HepG2 (cell line): ENCODE measurements around the gene MMAA. TPM values are rescaled to one million over a fixed set of nuclear protein-coding genes. Genes with fewer than 3 reads are reported as not detected.

Experiments
- AGO1 ChIP-seq: fragments of 200-400 bp; formaldehyde crosslinking; IDR thresholded peaks from 2 replicates; pipeline ENCODE4 v1.6.1; 2017; ENCODE audit warnings: mild to moderate bottlenecking, low read depth, low read length, moderate library complexity; ENCODE audit not compliant: poor library complexity, severe bottlenecking
- BRCA1 ChIP-seq: sonication (generic); formaldehyde crosslinking; IDR thresholded peaks from 2 replicates; pipeline ENCODE4 v1.4.0; 2020; ENCODE audit warnings: missing genetic modification reagents
- ERF ChIP-seq: IDR thresholded peaks from 2 replicates; pipeline ENCODE4 v1.6.1; 2018; ENCODE audit warnings: missing biosample characterization, missing genetic modification reagents
- FOXK2 ChIP-seq: fragments of 450-650 bp; IDR thresholded peaks from 2 replicates; pipeline ENCODE4 v1.6.1; 2016
- GTF3A ChIP-seq: sonication (generic); formaldehyde crosslinking; conservative IDR thresholded peaks from 2 replicates; pipeline ENCODE4 v1.4.0; 2020; ENCODE audit warnings: mild to moderate bottlenecking, missing genetic modification reagents
- HDAC6 ChIP-seq: fragments of 200-600 bp; sonication (generic); IDR thresholded peaks from 2 replicates; pipeline ENCODE4 v1.7.0; 2017; ENCODE audit warnings: mild to moderate bottlenecking, antibody characterized with exemption, low read length, low read depth
- IRX3 ChIP-seq: sonication (generic); formaldehyde crosslinking; IDR thresholded peaks from 2 replicates; pipeline ENCODE4 v1.8.1; 2023; ENCODE audit warnings: mild to moderate bottlenecking, low read depth, missing genetic modification reagents, borderline replicate concordance
- MEIS1 ChIP-seq: sonication (generic); formaldehyde crosslinking; IDR thresholded peaks from 2 replicates; pipeline ENCODE4 v1.9.0; 2021; ENCODE audit warnings: mild to moderate bottlenecking, missing genetic modification reagents, moderate library complexity, borderline replicate concordance
- NCOR1 ChIP-seq: fragments of 200-600 bp; sonication (generic); IDR thresholded peaks from 2 replicates; pipeline ENCODE4 v1.7.0; 2017; ENCODE audit warnings: antibody characterized with exemption, low read length, borderline replicate concordance
- RBM22 ChIP-seq: fragments of 200-400 bp; formaldehyde crosslinking; optimal IDR thresholded peaks from 2 replicates; pipeline ENCODE3; 2017; ENCODE audit warnings: mild to moderate bottlenecking, low read length, moderate library complexity
- SRSF9 ChIP-seq: fragments of 200-400 bp; formaldehyde crosslinking; IDR thresholded peaks from 2 replicates; pipeline ENCODE4 v1.6.1; 2018; ENCODE audit warnings: borderline replicate concordance, mild to moderate bottlenecking, low read depth, low read length; ENCODE audit not compliant: insufficient read depth, poor library complexity, severe bottlenecking
- SRY ChIP-seq: sonication (generic); formaldehyde crosslinking; IDR thresholded peaks from 2 replicates; pipeline ENCODE4 v1.8.0; 2022; ENCODE audit warnings: mild to moderate bottlenecking, missing genetic modification reagents
- THAP11 ChIP-seq: IDR thresholded peaks from 2 replicates; pipeline ENCODE4 v1.6.1; 2016; ENCODE audit warnings: missing biosample characterization, missing genetic modification reagents
- TMF1 ChIP-seq: sonication (generic); formaldehyde crosslinking; IDR thresholded peaks from 2 replicates; pipeline ENCODE4 v1.8.1; 2022; ENCODE audit warnings: low read depth, missing genetic modification reagents
- U2AF2 ChIP-seq: fragments of 200-400 bp; formaldehyde crosslinking; IDR thresholded peaks from 2 replicates; pipeline ENCODE4 v1.6.1; 2017; ENCODE audit warnings: low read depth, mild to moderate bottlenecking, low read length
- ZBTB1 ChIP-seq: sonication (generic); formaldehyde crosslinking; IDR thresholded peaks from 2 replicates; pipeline ENCODE4 v1.4.0; 2020; ENCODE audit warnings: missing genetic modification reagents, borderline replicate concordance
- ZNF180 ChIP-seq: sonication (generic); formaldehyde crosslinking; IDR thresholded peaks from 2 replicates; pipeline ENCODE4 v1.4.0; 2020; ENCODE audit warnings: low read depth, missing genetic modification reagents, borderline replicate concordance
- ZNF205 ChIP-seq: IDR thresholded peaks from 2 replicates; pipeline ENCODE4 v1.6.1; 2018; ENCODE audit warnings: missing biosample characterization, missing genetic modification reagents
- ZNF33B ChIP-seq: sonication (generic); formaldehyde crosslinking; IDR thresholded peaks from 2 replicates; pipeline ENCODE4 v1.5.1; 2020; ENCODE audit warnings: mild to moderate bottlenecking, missing genetic modification reagents
- ZNF720 ChIP-seq: sonication (generic); formaldehyde crosslinking; IDR thresholded peaks from 2 replicates; pipeline ENCODE4 v1.4.0; 2020; ENCODE audit warnings: missing genetic modification reagents
- ZSCAN31 ChIP-seq: sonication (generic); formaldehyde crosslinking; IDR thresholded peaks from 2 replicates; pipeline ENCODE4 v1.5.0; 2020; ENCODE audit warnings: low read depth, mild to moderate bottlenecking, missing genetic modification reagents
- polyA plus RNA-seq, 8 experiments: library from polyadenylated mRNA; depleted of rRNA in 3 of 8; stranded (reverse) in 7 of 8; unstranded in 1 of 8; fragments of >200 nt; fragmentation: Illumina TruSeq in 4 of 8; extraction: Trizol in 4 of 8; gene quantifications; 2 replicates each; pipeline versions ENCODE4 v1.2.1 to v1.2.3, GENCODE V29; 2011 to 2016; ENCODE audit warnings: low read depth in 4 of 8, missing spikeins in 1 of 8, mixed read lengths in 1 of 8; ENCODE audit not compliant: insufficient read depth in 1 of 8
- total RNA-seq, 5 experiments: library from RNA; depleted of rRNA; stranded (reverse); fragments of >200 nt; fragmentation: Illumina TruSeq; extraction: Trizol; gene quantifications; 2 replicates each; pipeline ENCODE4 v1.2.3, GENCODE V29; 2016; ENCODE audit warnings: low read depth in 1 of 5
- TF ChIP-seq, protein P1 (sequence below): sonication (generic); formaldehyde crosslinking; IDR thresholded peaks from 2 replicates; pipeline ENCODE4 v1.5.1; 2020; ENCODE audit warnings: mild to moderate bottlenecking, missing genetic modification reagents
- TF ChIP-seq, protein P2 (sequence below): sonication (generic); formaldehyde crosslinking; IDR thresholded peaks from 2 replicates; pipeline ENCODE4 v1.5.1; 2020; ENCODE audit warnings: mild to moderate bottlenecking, moderate library complexity, missing genetic modification reagents
- TF ChIP-seq, protein P3 (sequence below): sonication (generic); formaldehyde crosslinking; IDR thresholded peaks from 2 replicates; pipeline ENCODE4 v1.4.0; 2020; ENCODE audit warnings: low read depth, mild to moderate bottlenecking, missing genetic modification reagents

The MMAA gene
- total and polyA plus RNA-seq, 2 of the 13 experiments (the other 11 are each of a cell fraction or from before 2014, with no cell fraction given), result 1.3 to 2.8 TPM

DNA sequence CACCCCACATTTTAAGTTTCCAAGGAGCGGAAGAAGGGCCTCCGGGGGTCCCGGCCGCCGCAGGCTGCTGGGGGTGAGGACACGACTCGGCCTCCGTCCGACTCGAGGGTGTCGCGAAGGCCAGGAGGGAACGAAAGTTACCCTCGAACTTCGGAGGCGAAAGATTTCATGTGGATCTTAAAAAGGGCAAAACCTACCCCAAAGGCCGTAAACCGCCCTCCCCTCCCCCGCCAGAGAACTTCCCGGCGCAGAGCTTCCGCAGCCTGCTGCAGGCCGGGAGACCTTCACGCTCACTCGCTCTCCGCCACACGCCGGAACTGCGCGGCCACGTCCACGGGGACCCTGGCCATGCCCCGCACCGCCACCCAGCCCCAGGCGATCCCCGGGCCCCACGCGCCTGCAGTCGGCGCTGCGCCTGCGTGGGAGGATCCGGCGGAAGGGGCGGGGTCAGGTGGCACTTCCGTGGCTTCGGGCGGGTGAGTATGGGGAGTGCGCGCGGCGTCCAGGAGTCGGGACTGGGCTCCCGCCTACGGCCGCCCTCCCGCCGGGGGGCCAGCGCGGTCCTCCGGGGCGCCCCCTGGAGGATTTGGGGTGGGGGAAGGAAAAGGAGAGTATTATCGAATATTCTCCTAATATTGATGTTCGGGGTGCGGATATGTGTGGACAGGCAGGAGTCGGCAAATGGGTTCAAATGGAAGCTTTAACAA is at the start of gene MMAA (continued):
- TF ChIP-seq AGO1 (peak; percentile 32), ZNF720 (CRISPR knock-in tag) (no peak), ZNF180 (CRISPR knock-in tag) (no peak), GTF3A (CRISPR knock-in tag) (no peak), ERF (CRISPR knock-in tag) (peak; percentile 92), FOXK2 (no peak), MEIS1 (no peak), ZNF33B (CRISPR knock-in tag) (peak; percentile 81), ZBTB1 (CRISPR knock-in tag) (no peak), BRCA1 (no peak; the same call in 1 of the 2 replicates), IRX3 (CRISPR knock-in tag) (no peak), HDAC6 (no peak), ZNF205 (CRISPR knock-in tag) (peak; percentile 90), TMF1 (CRISPR knock-in tag) (peak; percentile 51; the same call in 1 of the 2 replicates), SRY (peak; percentile 70; the same call in 1 of the 2 replicates), U2AF2 (0 out of 2 replicates have a peak, but pooled peaks have one; percentile 16), NCOR1 (no peak), ZSCAN31 (CRISPR knock-in tag) (peak; percentile 92), SRSF9 (no peak), RBM22 (peak; percentile 47), THAP11 (CRISPR knock-in tag) (peak; percentile 92)
- TF ChIP-seq, protein P1, sequence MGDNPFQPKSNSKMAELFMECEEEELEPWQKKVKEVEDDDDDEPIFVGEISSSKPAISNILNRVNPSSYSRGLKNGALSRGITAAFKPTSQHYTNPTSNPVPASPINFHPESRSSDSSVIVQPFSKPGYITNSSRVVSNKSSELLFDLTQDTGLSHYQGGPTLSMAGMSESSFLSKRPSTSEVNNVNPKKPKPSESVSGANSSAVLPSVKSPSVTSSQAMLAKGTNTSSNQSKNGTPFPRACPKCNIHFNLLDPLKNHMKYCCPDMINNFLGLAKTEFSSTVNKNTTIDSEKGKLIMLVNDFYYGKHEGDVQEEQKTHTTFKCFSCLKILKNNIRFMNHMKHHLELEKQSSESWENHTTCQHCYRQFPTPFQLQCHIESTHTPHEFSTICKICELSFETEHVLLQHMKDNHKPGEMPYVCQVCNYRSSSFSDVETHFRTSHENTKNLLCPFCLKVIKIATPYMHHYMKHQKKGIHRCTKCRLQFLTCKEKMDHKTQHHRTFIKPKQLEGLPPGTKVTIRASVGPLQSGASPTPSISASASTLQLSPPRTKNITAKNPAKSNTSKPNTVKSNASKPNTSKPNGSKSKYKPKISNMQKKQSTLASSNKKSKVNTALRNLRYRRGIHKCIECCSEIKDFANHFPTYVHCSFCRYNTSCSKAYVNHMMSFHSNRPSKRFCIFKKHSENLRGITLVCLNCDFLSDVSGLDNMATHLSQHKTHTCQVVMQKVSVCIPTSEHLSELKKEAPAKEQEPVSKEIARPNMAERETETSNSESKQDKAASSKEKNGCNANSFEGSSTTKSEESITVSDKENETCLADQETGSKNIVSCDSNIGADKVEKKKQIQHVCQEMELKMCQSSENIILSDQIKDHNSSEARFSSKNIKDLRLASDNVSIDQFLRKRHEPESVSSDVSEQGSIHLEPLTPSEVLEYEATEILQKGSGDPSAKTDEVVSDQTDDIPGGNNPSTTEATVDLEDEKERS, result no peak; the same call in 1 of the 2 replicates
- TF ChIP-seq, protein P2, sequence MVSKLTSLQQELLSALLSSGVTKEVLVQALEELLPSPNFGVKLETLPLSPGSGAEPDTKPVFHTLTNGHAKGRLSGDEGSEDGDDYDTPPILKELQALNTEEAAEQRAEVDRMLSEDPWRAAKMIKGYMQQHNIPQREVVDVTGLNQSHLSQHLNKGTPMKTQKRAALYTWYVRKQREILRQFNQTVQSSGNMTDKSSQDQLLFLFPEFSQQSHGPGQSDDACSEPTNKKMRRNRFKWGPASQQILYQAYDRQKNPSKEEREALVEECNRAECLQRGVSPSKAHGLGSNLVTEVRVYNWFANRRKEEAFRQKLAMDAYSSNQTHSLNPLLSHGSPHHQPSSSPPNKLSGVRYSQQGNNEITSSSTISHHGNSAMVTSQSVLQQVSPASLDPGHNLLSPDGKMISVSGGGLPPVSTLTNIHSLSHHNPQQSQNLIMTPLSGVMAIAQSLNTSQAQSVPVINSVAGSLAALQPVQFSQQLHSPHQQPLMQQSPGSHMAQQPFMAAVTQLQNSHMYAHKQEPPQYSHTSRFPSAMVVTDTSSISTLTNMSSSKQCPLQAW (CRISPR knock-in tag), result peak; percentile 65
- TF ChIP-seq, protein P3, sequence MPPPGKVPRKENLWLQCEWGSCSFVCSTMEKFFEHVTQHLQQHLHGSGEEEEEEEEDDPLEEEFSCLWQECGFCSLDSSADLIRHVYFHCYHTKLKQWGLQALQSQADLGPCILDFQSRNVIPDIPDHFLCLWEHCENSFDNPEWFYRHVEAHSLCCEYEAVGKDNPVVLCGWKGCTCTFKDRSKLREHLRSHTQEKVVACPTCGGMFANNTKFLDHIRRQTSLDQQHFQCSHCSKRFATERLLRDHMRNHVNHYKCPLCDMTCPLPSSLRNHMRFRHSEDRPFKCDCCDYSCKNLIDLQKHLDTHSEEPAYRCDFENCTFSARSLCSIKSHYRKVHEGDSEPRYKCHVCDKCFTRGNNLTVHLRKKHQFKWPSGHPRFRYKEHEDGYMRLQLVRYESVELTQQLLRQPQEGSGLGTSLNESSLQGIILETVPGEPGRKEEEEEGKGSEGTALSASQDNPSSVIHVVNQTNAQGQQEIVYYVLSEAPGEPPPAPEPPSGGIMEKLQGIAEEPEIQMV (CRISPR knock-in tag), result 0 out of 2 replicates have a peak, but pooled peaks have one; percentile 37
